Suprapubic skin (tissue), 4 donors: Measurements from ENCODE around the gene TAS2R20. TPM values are rescaled to one million over a fixed set of nuclear protein-coding genes. Genes with fewer than 3 reads are reported as not detected.

Experiments
- DNase-seq, 2 donors: peaks; one replicate each; pipeline ENCODE4 v3.0.0-alpha.2; 2019; ENCODE audit warnings: low spot score in 2 of 2
- H3K27ac ChIP-seq: fragments of 200-600 bp; sonication (generic); one replicate; pipeline ENCODE4 v1.5.1; 2019
- H3K27me3 ChIP-seq: fragments of 200-600 bp; sonication (generic); one replicate; pipeline ENCODE4 v1.5.1; 2019
- H3K36me3 ChIP-seq: fragments of 200-600 bp; sonication (generic); one replicate; pipeline ENCODE4 v1.5.1; 2019
- H3K4me1 ChIP-seq: fragments of 200-600 bp; sonication (generic); one replicate; pipeline ENCODE4 v1.5.1; 2019
- H3K4me3 ChIP-seq: fragments of 200-600 bp; sonication (generic); one replicate; pipeline ENCODE4 v1.5.1; 2019; ENCODE audit warnings: mild to moderate bottlenecking
- H3K9me3 ChIP-seq: fragments of 200-600 bp; sonication (generic); one replicate; pipeline ENCODE4 v1.5.1; 2019
- CTCF ChIP-seq, 2 donors: fragments of 200-600 bp in 1 of 2; fragments of 450-650 bp in 1 of 2; sonication (generic) in 1 of 2; IDR thresholded peaks; one replicate each; pipeline ENCODE4 v1.5.1; 2016 to 2019; ENCODE audit warnings: antibody characterized with exemption in 2 of 2, mild to moderate bottlenecking in 1 of 2, moderate library complexity in 1 of 2
- EP300 ChIP-seq: sonication (generic); formaldehyde crosslinking; IDR thresholded peaks from one replicate; pipeline ENCODE4 v1.6.1; 2017; ENCODE audit warnings: antibody characterized with exemption
- POLR2A ChIP-seq, 2 donors: fragments of 450-650 bp; IDR thresholded peaks; one replicate each; pipeline ENCODE4 v1.6.1; 2017; ENCODE audit warnings: antibody characterized with exemption in 2 of 2, mild to moderate bottlenecking in 2 of 2, moderate library complexity in 2 of 2
- POLR2AphosphoS5 ChIP-seq, 3 donors: sonication (generic); formaldehyde crosslinking; IDR thresholded peaks; one replicate each; pipeline ENCODE4 v1.6.1; 2017; ENCODE audit warnings: antibody characterized with exemption in 3 of 3
- WGBS: methylation state at CpG from one replicate; pipeline ENCODE4 v1.1.5; 2018; 5-methylcytosine and 5-hydroxymethylcytosine counted together
- total RNA-seq, 4 donors: library from RNA; depleted of rRNA; stranded (reverse); fragments of >200 nt; gene quantifications; one replicate each; pipeline ENCODE4 v1.1.0, GENCODE V29; 2016

TAS2R20 gene
- total RNA-seq, 4 donors from 2014 or later, result 1.0 to 4.1 (median 2.6) TPM; not detected in 1

GRCh38 chr12:10960211-10960610 lies 37.9 kb downstream of the TAS2R20 start:
- no peaks in the 10 kb centered on the region for H3K27me3 ChIP-seq
- H3K4me3 ChIP-seq, result no peak overlapping the region
- DNase-seq, result no peak
- no peak overlapping the region for H3K27ac ChIP-seq
- no peaks in the 10 kb centered on the region for H3K36me3 ChIP-seq
- WGBS, result 65% methylated on average over 4 of the region's 4 CpGs
- H3K4me1 ChIP-seq, result no peaks in the 10 kb centered on the region
- TF ChIP-seq POLR2AphosphoS5 (IDR thresholded peaks at IDR 0.05) (no peak), POLR2A (IDR thresholded peaks at IDR 0.05) (no peak), EP300 (no peak), CTCF (IDR thresholded peaks at IDR 0.05) (no peak)
- peaks cover 4% of the 10 kb centered on the region for H3K9me3 ChIP-seq

GRCh38 chr12:10959804-10960203 lies 38.3 kb downstream of the TAS2R20 start:
- 80% methylated on average over 2 of the region's 2 CpGs for WGBS
- peaks cover 6% of the 10 kb centered on the region for H3K9me3 ChIP-seq
- no peak for DNase-seq
- H3K4me1 ChIP-seq, result no peaks in the 10 kb centered on the region
- H3K36me3 ChIP-seq, result no peaks in the 10 kb centered on the region
- H3K4me3 ChIP-seq, result no peak overlapping the region
- no peak for TF ChIP-seq POLR2AphosphoS5 (IDR thresholded peaks at IDR 0.05)
- no peak for TF ChIP-seq EP300
- no peak for TF ChIP-seq CTCF (IDR thresholded peaks at IDR 0.05)
- no peak for TF ChIP-seq POLR2A (IDR thresholded peaks at IDR 0.05)
- no peak overlapping the region for H3K27ac ChIP-seq
- no peaks in the 10 kb centered on the region for H3K27me3 ChIP-seq

- H3K27ac ChIP-seq, result no peak overlapping the region
- no peaks in the 10 kb centered on the region for H3K36me3 ChIP-seq
- no peak overlapping the region for H3K4me3 ChIP-seq
- H3K4me1 ChIP-seq, result no peaks in the 10 kb centered on the region
- H3K27me3 ChIP-seq, result no peaks in the 10 kb centered on the region
- TF ChIP-seq EP300 (no peak), POLR2AphosphoS5 (IDR thresholded peaks at IDR 0.05) (no peak), CTCF (IDR thresholded peaks at IDR 0.05) (no peak)
- DNase-seq, result no peak
- H3K9me3 ChIP-seq, result peaks cover 7% of the 10 kb centered on the region
Observed at GRCh38 chr12:10957741-10958140, 40.4 kb downstream of the TAS2R20 start.

- Histone ChIP-seq H3K27ac (no peak overlapping the region), H3K4me1 (no peaks in the 10 kb centered on the region), H3K36me3 (no peaks in the 10 kb centered on the region), H3K4me3 (no peak overlapping the region), H3K27me3 (no peaks in the 10 kb centered on the region), H3K9me3 (peaks cover 7% of the 10 kb centered on the region)
- DNase-seq, result no peak
- TF ChIP-seq CTCF (IDR thresholded peaks at IDR 0.05) (no peak), EP300 (no peak), POLR2A (IDR thresholded peaks at IDR 0.05) (no peak), POLR2AphosphoS5 (IDR thresholded peaks at IDR 0.05) (no peak)
Observed at GRCh38 chr12:10956085-10956484, 42.0 kb downstream of the TAS2R20 start.

- H3K27ac ChIP-seq, result no peak overlapping the region
- no peak overlapping the region for H3K4me3 ChIP-seq
- TF ChIP-seq EP300, result no peak
- no peak for TF ChIP-seq CTCF (IDR thresholded peaks at IDR 0.05)
- no peak for TF ChIP-seq POLR2A (IDR thresholded peaks at IDR 0.05)
- TF ChIP-seq POLR2AphosphoS5 (IDR thresholded peaks at IDR 0.05), result no peak
- H3K4me1 ChIP-seq, result no peaks in the 10 kb centered on the region
- no peaks in the 10 kb centered on the region for H3K27me3 ChIP-seq
- no peaks in the 10 kb centered on the region for H3K36me3 ChIP-seq
- WGBS, result 95% methylated on average over 4 of the region's 4 CpGs
- DNase-seq, result no peak
- peaks cover 7% of the 10 kb centered on the region for H3K9me3 ChIP-seq
Observed at GRCh38 chr12:10952645-10953044, 45.5 kb downstream of the TAS2R20 start.

Other genes with a start within 250 kb of the TAS2R20 start
- gene TAS2R7, start 195.7 kb downstream of the TAS2R20 start, total RNA-seq, result not detected
- gene TAS2R8, start 191.0 kb downstream of the TAS2R20 start, total RNA-seq, result not detected
- not detected for gene TAS2R9, start 188.1 kb downstream of the TAS2R20 start, total RNA-seq
- gene TAS2R10, start 171.9 kb downstream of the TAS2R20 start, total RNA-seq, result 1 to 10 TPM in 1 of 4 donors, under 1 TPM in 3; 0.68 to 1.1 (median 0.75) TPM
- gene PRR4, start 148.8 kb downstream of the TAS2R20 start, total RNA-seq, result 100 to 1,000 TPM in 2 of 4 donors, 10 to 100 TPM in 2; 37.1 to 399 (median 124) TPM
- 10 to 100 TPM in 3 of 4 donors, 1 to 10 TPM in 1; 8.8 to 51.3 (median 20.0) TPM for gene PRH1, start 114.0 kb downstream of the TAS2R20 start, total RNA-seq
- 1 to 10 TPM in 2 of 4 donors, under 1 TPM in 2; 0.38 to 2.6 (median 1.7) TPM for gene TAS2R13, start 88.7 kb downstream of the TAS2R20 start, total RNA-seq
- 1 to 10 TPM in 1 of 4 donors, not detected in 3; 2.1 TPM for gene PRH2, start 69.1 kb downstream of the TAS2R20 start, total RNA-seq
- 1 to 10 TPM in 2 of 4 donors, under 1 TPM in 2; 0.23 to 3.5 (median 1.7) TPM for gene TAS2R14, start 59.0 kb downstream of the TAS2R20 start, total RNA-seq
- 1 to 10 TPM in 1 of 4 donors, under 1 TPM in 1, not detected in 2; 0.89 to 4.8 TPM for gene TAS2R50, start 11.4 kb downstream of the TAS2R20 start, total RNA-seq
- gene TAS2R19, start 24.3 kb upstream of the TAS2R20 start, total RNA-seq, result 1 to 10 TPM in 2 of 4 donors, not detected in 2; 2.5 to 9.3 TPM
- gene TAS2R31, start 33.1 kb upstream of the TAS2R20 start, total RNA-seq, result 1 to 10 TPM in 2 of 4 donors, under 1 TPM in 1, not detected in 1; 0.55 to 8.3 (median 3.5) TPM
- 1 to 10 TPM in 3 of 4 donors, not detected in 1; 1.2 to 8.9 (median 2.0) TPM for gene TAS2R46, start 64.0 kb upstream of the TAS2R20 start, total RNA-seq
- 1 to 10 TPM in 2 of 4 donors, under 1 TPM in 1, not detected in 1; 0.89 to 4.9 (median 4.7) TPM for gene TAS2R43, start 94.0 kb upstream of the TAS2R20 start, total RNA-seq
- 10 to 100 TPM in 1 of 4 donors, 1 to 10 TPM in 3; 1.6 to 11.3 (median 4.1) TPM for gene TAS2R30, start 136.3 kb upstream of the TAS2R20 start, total RNA-seq
- 1 to 10 TPM; 2.8 to 7.0 (median 4.1) TPM for gene SMIM10L1, start 172.9 kb upstream of the TAS2R20 start, total RNA-seq
- gene TAS2R42, start 188.6 kb upstream of the TAS2R20 start, total RNA-seq, result not detected